ENCODE data around the gene THSD8. TPM values are rescaled to one million over a fixed set of nuclear protein-coding genes. Genes with fewer than 3 reads are reported as not detected.

The THSD8 gene
- total RNA-seq, 1 donor from 2014 or later = 8.8 TPM

GRCh38 chr19:12821761-12822160 lies 19.9 kb downstream of the THSD8 start:
- Mint-ChIP-seq H3K27ac (no peak overlapping the region), H3K4me1 (peaks cover 2% of the 10 kb centered on the region), H3K36me3 (no peaks in the 10 kb centered on the region), H3K4me3 (no peak overlapping the region), H3K27me3 (ENCODE audit: low read depth) (peaks cover 18% of the 10 kb centered on the region), H3K9me3 (peaks cover 4% of the 10 kb centered on the region)
- no peak for DNase-seq (ENCODE audit: low spot score in 2 of 2, unreplicated experiment in 2 of 2)
- TF ChIP-seq, protein P1, sequence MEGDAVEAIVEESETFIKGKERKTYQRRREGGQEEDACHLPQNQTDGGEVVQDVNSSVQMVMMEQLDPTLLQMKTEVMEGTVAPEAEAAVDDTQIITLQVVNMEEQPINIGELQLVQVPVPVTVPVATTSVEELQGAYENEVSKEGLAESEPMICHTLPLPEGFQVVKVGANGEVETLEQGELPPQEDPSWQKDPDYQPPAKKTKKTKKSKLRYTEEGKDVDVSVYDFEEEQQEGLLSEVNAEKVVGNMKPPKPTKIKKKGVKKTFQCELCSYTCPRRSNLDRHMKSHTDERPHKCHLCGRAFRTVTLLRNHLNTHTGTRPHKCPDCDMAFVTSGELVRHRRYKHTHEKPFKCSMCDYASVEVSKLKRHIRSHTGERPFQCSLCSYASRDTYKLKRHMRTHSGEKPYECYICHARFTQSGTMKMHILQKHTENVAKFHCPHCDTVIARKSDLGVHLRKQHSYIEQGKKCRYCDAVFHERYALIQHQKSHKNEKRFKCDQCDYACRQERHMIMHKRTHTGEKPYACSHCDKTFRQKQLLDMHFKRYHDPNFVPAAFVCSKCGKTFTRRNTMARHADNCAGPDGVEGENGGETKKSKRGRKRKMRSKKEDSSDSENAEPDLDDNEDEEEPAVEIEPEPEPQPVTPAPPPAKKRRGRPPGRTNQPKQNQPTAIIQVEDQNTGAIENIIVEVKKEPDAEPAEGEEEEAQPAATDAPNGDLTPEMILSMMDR (IDR thresholded peaks at IDR 0.05; ENCODE audit: unreplicated experiment) = no peak

DNA sequence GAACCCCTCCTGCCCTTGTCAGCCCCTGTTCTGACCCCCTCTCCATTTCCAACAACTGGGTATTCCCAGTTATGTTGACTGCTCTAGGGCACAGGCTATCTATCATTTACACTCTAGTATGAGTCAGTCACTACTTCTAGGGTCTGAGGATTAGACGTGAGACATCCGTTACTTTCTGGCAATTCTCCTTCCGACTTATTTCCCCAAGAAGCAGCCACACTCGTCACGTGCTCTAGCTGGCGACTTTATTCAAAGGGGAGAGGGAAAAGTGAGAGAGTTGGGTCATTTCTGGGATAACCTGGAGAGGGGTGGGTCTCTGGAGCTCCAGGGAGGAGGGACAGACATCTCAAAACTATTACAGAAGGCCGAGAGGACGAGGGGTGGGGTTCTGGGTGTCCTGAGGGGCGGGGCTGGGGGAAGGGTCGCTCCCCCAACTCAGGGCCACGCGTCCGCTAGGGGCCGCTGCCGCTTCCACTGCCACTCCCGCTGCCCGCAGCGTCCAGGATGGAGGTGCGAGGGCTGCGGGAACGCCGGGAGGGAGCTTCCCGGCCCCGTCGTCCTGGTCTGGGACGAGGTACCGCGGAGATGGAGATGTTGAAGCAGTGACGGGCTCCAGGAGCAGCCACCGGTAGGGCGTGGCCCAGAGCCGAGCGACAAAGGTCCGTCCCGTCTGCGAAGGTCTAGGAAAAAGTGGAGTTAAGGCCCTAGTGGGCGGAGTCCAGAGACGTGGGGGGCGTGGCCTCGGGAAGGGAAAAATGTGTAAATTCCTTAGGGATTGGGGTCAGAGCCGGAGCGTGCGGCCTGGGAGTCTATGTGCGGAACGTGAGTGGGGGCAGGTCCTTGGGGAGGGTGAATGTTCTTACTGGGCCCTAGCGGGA lies 23.6 kb downstream of the THSD8 start:
- no peak for DNase-seq (ENCODE audit: low spot score in 2 of 2, unreplicated experiment in 2 of 2)
- Mint-ChIP-seq H3K4me3 (no peak overlapping the region), H3K27ac (no peak overlapping the region), H3K27me3 (ENCODE audit: low read depth) (peaks cover 55% of the 10 kb centered on the region), H3K9me3 (peaks cover 4% of the 10 kb centered on the region), H3K4me1 (peaks cover 2% of the 10 kb centered on the region), H3K36me3 (no peaks in the 10 kb centered on the region)
- TF ChIP-seq, protein P1 (IDR thresholded peaks at IDR 0.05; ENCODE audit: unreplicated experiment) = peak; percentile 45

DNA sequence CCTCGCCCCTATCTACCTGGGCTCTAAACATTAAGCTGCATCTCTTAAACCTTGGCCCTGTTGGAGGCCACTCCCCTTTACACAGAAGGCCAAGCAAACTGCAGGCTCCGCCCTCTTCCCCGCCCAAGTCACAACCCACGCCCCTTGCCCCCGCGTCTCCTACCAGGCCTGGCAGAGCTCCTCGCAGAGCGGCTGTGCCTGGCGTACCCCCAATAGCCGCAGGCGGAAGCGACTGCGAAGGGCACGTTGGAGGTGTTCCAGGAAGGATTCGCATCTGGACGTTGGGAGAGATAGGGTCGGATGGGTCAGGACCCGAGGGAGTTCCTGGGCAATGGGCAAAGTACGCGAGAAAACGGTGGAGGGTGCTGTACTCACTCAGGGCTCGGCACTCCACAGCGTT lies 26.6 kb downstream of the THSD8 start:
- no peak for DNase-seq (ENCODE audit: low spot score in 2 of 2, unreplicated experiment in 2 of 2)
- peaks cover 7% of the 10 kb centered on the region for H3K4me1 Mint-ChIP-seq
- no peaks in the 10 kb centered on the region for H3K9me3 Mint-ChIP-seq
- no peak overlapping the region for H3K27ac Mint-ChIP-seq
- no peaks in the 10 kb centered on the region for H3K36me3 Mint-ChIP-seq
- H3K4me3 Mint-ChIP-seq = no peak overlapping the region
- H3K27me3 Mint-ChIP-seq (ENCODE audit: low read depth) = peaks cover 85% of the 10 kb centered on the region
- TF ChIP-seq, protein P1 (IDR thresholded peaks at IDR 0.05; ENCODE audit: unreplicated experiment) = no peak

DNA sequence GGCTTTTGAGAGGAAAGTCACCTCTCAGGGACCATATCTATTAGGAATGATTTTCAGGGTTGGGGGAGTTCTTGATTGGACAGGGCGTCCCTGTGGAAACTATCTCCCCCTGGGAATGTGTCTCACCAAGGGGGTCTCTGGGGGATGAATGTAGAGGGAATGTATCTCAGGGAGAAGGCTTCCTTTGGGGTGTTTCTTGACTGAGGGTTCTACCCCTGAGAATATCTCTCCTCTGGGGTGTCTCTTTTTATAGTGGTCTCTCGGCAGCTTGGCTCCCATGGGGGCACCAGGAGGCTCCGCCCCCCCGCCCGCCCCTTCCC lies 31.5 kb downstream of the THSD8 start:
- TF ChIP-seq, protein P1 (IDR thresholded peaks at IDR 0.05; ENCODE audit: unreplicated experiment) = no peak
- H3K27ac Mint-ChIP-seq = no peak overlapping the region
- H3K4me3 Mint-ChIP-seq = peak overlapping the region; percentile 62
- no peaks in the 10 kb centered on the region for H3K36me3 Mint-ChIP-seq
- peaks cover 8% of the 10 kb centered on the region for H3K4me1 Mint-ChIP-seq
- peaks cover 92% of the 10 kb centered on the region for H3K27me3 Mint-ChIP-seq (ENCODE audit: low read depth)
- DNase-seq (ENCODE audit: low spot score in 2 of 2, unreplicated experiment in 2 of 2) = no peak
- H3K9me3 Mint-ChIP-seq = no peaks in the 10 kb centered on the region

GRCh38 chr19:12833738-12834565 lies 32.1 kb downstream of the THSD8 start:
- H3K36me3 Mint-ChIP-seq = no peaks in the 10 kb centered on the region
- H3K4me1 Mint-ChIP-seq = peaks cover 8% of the 10 kb centered on the region
- no peak for DNase-seq (ENCODE audit: low spot score in 2 of 2, unreplicated experiment in 2 of 2)
- H3K9me3 Mint-ChIP-seq = no peaks in the 10 kb centered on the region
- TF ChIP-seq, protein P1 (IDR thresholded peaks at IDR 0.05; ENCODE audit: unreplicated experiment) = no peak
- peaks cover 92% of the 10 kb centered on the region for H3K27me3 Mint-ChIP-seq (ENCODE audit: low read depth)
- no peak overlapping the region for H3K27ac Mint-ChIP-seq
- H3K4me3 Mint-ChIP-seq = peak overlapping the region; percentile 57
